DMS 273 treated with DMSO at 0.1 percent for 48 hours (cell line): ENCODE measurements around the gene NOC3L.

Source experiments
- DNase-seq: peaks from one replicate; lab custom pipeline; 2025; lab: John Stamatoyannopoulos, UW

Gene NOC3L

DNA sequence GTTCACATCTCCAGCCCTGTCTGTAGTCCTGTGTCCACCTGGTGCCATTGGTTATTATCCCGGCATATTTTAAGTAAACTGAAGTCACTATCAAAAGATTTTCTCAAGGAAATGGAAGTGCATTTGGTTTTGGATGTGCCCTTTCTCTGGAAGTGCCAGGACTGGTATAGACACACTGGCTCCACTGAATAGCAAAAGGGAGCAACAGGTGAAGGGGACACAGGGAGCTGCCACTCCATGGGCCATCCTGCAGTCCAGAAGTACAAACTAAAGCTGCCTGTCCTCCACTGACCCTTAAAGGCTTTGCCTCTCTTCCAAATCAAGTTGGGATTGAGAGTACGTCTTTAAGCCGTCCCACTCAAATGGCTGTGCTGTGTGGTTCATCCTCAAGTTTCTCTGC, 62.7 kb downstream of the NOC3L start:
- no peak for DNase-seq

DNA sequence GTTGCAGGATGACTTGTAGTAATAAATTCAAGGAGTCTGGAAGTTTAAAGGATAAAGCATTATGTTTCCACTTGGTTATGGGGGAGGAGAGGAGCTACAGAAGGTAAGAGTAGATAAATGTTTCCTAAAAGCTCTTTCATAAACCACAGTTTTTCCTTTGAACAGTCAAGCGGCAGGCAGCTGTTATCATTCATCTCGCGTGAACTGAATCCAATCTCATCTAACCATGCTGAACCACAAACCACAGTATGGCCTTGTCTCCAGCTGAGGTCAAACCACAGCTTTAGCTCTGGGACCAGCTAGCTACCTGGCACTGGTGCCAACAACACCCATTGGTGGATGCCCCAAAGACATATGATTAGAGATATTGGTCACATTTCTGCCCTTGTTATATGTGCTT, 63.3 kb downstream of the NOC3L start:
- no peak for DNase-seq

- DNase-seq = no peak
Measured at GRCh38 chr10:94294168-94294567, 68.6 kb downstream of the NOC3L start.

- DNase-seq = no peak
Measured at GRCh38 chr10:94293354-94293753, 69.4 kb downstream of the NOC3L start.

GRCh38 chr10:94292434-94293090, 70.2 kb downstream of the NOC3L start:
- DNase-seq = no peak

GRCh38 chr10:94288361-94289101, 74.2 kb downstream of the NOC3L start:
- DNase-seq = no peak

- DNase-seq = no peak
Measured at GRCh38 chr10:94287336-94287735, 75.4 kb downstream of the NOC3L start.

GRCh38 chr10:94286901-94287300, 75.8 kb downstream of the NOC3L start:
- no peak for DNase-seq

DNA sequence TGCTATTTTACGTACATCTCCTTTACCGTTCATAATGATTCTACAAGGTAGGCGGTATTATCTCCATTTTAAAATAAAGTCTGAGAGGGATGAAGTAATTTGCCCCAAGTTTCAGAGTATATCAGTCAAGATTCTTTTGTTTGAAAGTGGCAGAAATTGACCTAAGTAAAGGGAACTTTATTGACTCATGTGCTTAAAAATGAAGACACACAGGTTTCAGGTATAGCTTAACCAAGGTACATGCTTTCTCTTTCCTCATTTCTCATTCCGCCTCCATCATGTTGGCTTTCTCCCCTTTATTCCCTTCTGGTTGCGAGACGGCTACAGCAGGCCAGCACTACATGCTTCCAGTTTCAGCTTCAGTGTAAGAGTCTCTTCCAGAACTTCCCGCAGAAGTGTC, 77.5 kb downstream of the NOC3L start:
- DNase-seq = no peak
